ENCODE results near the gene ADAM19. TPM values are rescaled to one million over a fixed set of nuclear protein-coding genes. Genes with fewer than 3 reads are reported as not detected.

ADAM19 gene
- total RNA-seq, 4 donors from 2014 or later = 4.0 to 28.1 (median 15.1) TPM

DNA sequence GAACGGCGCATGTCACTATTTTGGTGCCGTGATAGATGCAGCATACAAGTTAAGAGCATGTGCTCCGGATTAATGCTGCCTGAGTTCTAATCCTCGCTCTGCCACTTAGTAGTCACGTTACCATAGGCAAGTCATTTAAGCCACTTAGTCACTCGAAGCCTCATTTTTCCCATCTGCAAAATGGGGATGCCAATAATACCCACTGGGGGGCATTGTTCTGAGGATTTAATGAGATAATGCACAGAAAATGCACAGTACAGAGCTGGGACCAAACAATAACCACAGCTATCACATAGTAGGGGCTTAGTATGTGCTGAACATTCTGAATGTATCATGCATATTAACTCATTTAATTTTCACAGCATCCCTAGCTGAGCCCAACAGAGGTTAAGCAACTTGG lies 106.5 kb downstream of the ADAM19 start:
- in situ Hi-C loops (cut with MboI; ENCODE audit: low pct_ligation_motif_present in 1 of 4, low pct_unique_long_range_greater_than_20kb in 1 of 4, low sequenced_read_pairs in 3 of 4) = no loop called here
- no peak for DNase-seq
- Histone ChIP-seq H3K27ac (no peak overlapping the region), H3K9me3 (no peaks in the 10 kb centered on the region), H3K4me3 (no peak overlapping the region), H3K36me3 (no peaks in the 10 kb centered on the region), H3K27me3 (no peaks in the 10 kb centered on the region), H3K4me1 (peaks cover 2 to 3% (median 3%) of the 10 kb centered on the region in 4 donors)
- intact Hi-C loops (cut with DNase I; ENCODE audit: low total_unique reads) = no loop called here
- 92 to 93% methylated on average over 2 to 7 of the region's 7 CpGs for WGBS, 2 donors (ENCODE audit: low coverage in 1 of 2)
- no peak for TF ChIP-seq POLR2A (IDR thresholded peaks at IDR 0.05)
- TF ChIP-seq, protein P1, sequence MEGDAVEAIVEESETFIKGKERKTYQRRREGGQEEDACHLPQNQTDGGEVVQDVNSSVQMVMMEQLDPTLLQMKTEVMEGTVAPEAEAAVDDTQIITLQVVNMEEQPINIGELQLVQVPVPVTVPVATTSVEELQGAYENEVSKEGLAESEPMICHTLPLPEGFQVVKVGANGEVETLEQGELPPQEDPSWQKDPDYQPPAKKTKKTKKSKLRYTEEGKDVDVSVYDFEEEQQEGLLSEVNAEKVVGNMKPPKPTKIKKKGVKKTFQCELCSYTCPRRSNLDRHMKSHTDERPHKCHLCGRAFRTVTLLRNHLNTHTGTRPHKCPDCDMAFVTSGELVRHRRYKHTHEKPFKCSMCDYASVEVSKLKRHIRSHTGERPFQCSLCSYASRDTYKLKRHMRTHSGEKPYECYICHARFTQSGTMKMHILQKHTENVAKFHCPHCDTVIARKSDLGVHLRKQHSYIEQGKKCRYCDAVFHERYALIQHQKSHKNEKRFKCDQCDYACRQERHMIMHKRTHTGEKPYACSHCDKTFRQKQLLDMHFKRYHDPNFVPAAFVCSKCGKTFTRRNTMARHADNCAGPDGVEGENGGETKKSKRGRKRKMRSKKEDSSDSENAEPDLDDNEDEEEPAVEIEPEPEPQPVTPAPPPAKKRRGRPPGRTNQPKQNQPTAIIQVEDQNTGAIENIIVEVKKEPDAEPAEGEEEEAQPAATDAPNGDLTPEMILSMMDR (IDR thresholded peaks at IDR 0.05) = no peak

DNA sequence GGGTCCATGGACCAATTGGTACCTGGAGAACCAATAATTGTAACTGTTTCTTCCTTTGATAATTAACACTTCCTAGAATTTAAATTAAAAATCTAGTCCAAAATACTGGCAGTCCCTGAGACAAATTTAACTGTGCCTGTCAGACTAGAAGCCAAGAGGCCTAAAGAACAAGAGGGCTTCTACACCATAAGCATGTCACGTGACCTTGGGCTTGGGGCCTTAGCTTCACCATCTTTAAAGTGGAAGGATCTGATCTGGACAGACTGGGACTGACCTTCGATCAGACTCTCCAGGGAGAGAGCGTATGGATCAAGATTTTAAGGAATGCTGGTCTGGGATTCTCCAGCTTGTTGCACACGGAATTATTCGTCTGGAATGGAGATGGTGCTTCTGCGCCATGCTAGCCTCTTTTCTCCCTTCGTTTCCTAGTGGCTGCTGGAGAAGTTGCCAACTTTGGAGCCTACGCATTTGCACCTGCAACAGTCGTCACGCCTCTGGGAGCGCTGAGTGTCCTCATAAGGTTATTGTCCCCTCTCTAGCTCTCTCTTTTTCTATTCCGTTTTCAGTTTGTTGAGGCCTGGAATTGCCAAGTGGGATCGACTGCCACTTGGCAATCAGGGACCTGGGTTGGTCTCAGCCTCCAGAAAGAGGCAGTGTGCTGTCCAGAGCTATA lies 107.1 kb downstream of the ADAM19 start:
- intact Hi-C loops (cut with DNase I; ENCODE audit: low total_unique reads) = no loop called here
- WGBS, 2 donors (ENCODE audit: low coverage in 1 of 2) = 94% methylated on average over 2 to 13 of the region's 13 CpGs
- H3K36me3 ChIP-seq = no peaks in the 10 kb centered on the region

DNA sequence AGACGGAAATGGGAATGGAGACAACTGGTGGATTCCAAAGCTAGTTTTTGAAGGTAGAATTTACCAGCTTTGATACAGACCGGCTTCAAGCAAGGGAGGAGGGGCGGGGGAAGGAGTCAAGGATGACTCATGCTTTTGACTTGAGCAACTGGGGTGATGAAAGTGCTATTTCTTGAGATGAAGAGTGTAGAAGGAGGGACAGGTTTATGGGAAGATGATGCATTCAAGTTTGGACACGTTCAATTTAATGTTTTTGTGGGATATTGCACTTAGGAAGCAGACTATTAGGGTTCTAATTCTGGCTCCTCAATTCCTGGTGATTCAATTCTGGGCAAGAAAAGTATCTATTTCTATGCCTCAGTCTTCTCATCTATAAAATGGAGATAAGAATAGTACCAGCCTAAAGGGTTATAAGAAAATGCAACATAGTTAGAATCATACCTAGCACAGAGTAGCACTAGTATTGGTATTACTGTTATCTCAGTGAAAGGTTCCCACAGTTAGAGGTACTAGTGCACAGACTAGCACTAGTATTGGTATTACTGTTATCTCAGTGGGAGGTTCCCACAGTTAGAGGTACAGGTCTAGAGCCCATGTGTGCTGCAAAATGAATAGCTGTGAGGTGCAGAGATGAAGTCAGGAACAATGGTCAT lies 110.9 kb downstream of the ADAM19 start:
- in situ Hi-C loops (cut with MboI; ENCODE audit: low pct_ligation_motif_present in 1 of 4, low pct_unique_long_range_greater_than_20kb in 1 of 4, low sequenced_read_pairs in 3 of 4) = no loop called here

More for the DNA sequence above, 107.1 kb downstream of the ADAM19 start:
- no peak for DNase-seq
- no peak overlapping the region for H3K4me3 ChIP-seq
- peaks cover 3 to 6% (median 5%) of the 10 kb centered on the region in 4 donors for H3K4me1 ChIP-seq
- TF ChIP-seq POLR2A (IDR thresholded peaks at IDR 0.05) = no peak
- no peak for TF ChIP-seq POLR2AphosphoS5 (IDR thresholded peaks at IDR 0.05)
- TF ChIP-seq, protein P1 (IDR thresholded peaks at IDR 0.05) = no peak
- no peak for TF ChIP-seq EP300 (IDR thresholded peaks at IDR 0.05; ENCODE audit: low read depth)
- H3K27me3 ChIP-seq = no peaks in the 10 kb centered on the region
- in situ Hi-C loops (cut with MboI; ENCODE audit: low pct_ligation_motif_present in 1 of 4, low pct_unique_long_range_greater_than_20kb in 1 of 4, low sequenced_read_pairs in 3 of 4) = no loop called here
- no peaks in the 10 kb centered on the region for H3K9me3 ChIP-seq
- H3K27ac ChIP-seq = no peak overlapping the region

More for the DNA sequence above, 110.9 kb downstream of the ADAM19 start:
- peak overlapping the region; percentile 47 to 79 (median 64) for H3K27ac ChIP-seq
- peaks cover 23% of the 10 kb centered on the region for H3K27me3 ChIP-seq
- WGBS, 2 donors (ENCODE audit: low coverage in 1 of 2) = 34 to 36% methylated on average over 4 of the region's 4 CpGs
- no peak overlapping the region for H3K4me3 ChIP-seq
- H3K36me3 ChIP-seq = no peaks in the 10 kb centered on the region
- no peaks in the 10 kb centered on the region for H3K9me3 ChIP-seq
- peaks cover 6 to 16% (median 12%) of the 10 kb centered on the region in 4 donors for H3K4me1 ChIP-seq
- intact Hi-C loops (cut with DNase I; ENCODE audit: low total_unique reads) = no loop called here
- peak; percentile 42 for TF ChIP-seq EP300 (IDR thresholded peaks at IDR 0.05; ENCODE audit: low read depth)
- TF ChIP-seq, protein P1 (IDR thresholded peaks at IDR 0.05) = no peak
- no peak for TF ChIP-seq POLR2A (IDR thresholded peaks at IDR 0.05)
- peak in 2 of 3 donors; percentile 67 to 69 for TF ChIP-seq POLR2AphosphoS5 (IDR thresholded peaks at IDR 0.05)
- DNase-seq = peak; percentile 42
